Motor neuron (in vitro differentiated cells): ENCODE data around the gene RFX8. TPM values are rescaled to one million over a fixed set of nuclear protein-coding genes. Genes with fewer than 3 reads are reported as not detected.

ENCODE experiments used
- ATAC-seq, 8 experiments: fragments of 200-7000 bp; cut with Tn5 transposase; replicated peaks in 6 of 8; 2 replicates each; pipeline ENCODE4 v1.8.0; 2021; ENCODE audit warnings: mild to moderate bottlenecking in 8 of 8, moderate library complexity in 8 of 8
- H3K27ac ChIP-seq, 2 donors: fragments of 250-450 bp; sonication (Bioruptor Pico); 2 replicates each; pipeline ENCODE4 v1.9.0; 2021; ENCODE audit warnings: antibody characterized with exemption in 2 of 2, mild to moderate bottlenecking in 2 of 2, moderate library complexity in 1 of 2
- H3K4me1 ChIP-seq, 2 donors: fragments of 250-450 bp; sonication (Bioruptor Pico); replicated peaks in 1 of 2; 2 replicates each; pipeline ENCODE4 v1.6.1; 2021; ENCODE audit warnings: antibody characterized with exemption in 2 of 2, mild to moderate bottlenecking in 2 of 2, moderate library complexity in 1 of 2
- H3K4me3 ChIP-seq, 5 donors: fragments of 250-450 bp; sonication (Bioruptor Pico); 2 replicates each; pipeline ENCODE4 v1.9.0; 2021; ENCODE audit warnings: antibody characterized with exemption in 5 of 5, mild to moderate bottlenecking in 5 of 5, moderate library complexity in 4 of 5
- WGBS, 10 experiments: fragments of 450-650 bp; shearing (Covaris generic); methylation state at CpG; one replicate each; pipeline ENCODE4 v1.0.0; 2022; 5-methylcytosine and 5-hydroxymethylcytosine counted together
- in situ Hi-C, 9 experiments: fragments of 400-800 bp; cut with MboI; loops; one replicate each; pipeline ENCODE4 v1.15.0; 2021; ENCODE audit warnings: low sequenced_read_pairs in 9 of 9, low pct_unique_long_range_greater_than_20kb in 2 of 9; ENCODE audit not compliant: unreplicated experiment in 9 of 9
- total RNA-seq, 8 experiments: library from RNA; unstranded; fragments of 300-600 nt; gene quantifications; 2 replicates each; pipeline versions ENCODE4 v1.2.3 to v1.2.4, GENCODE V29; 2022

Gene RFX8
- total RNA-seq, 8 experiments from 2014 or later, result 0.14 to 0.27 (median 0.23) TPM; not detected in 4

- H3K4me1 ChIP-seq, result peaks cover 34 to 41% of the 10 kb centered on the region in 2 donors
- peak overlapping the region; percentile 57 to 71 for H3K27ac ChIP-seq
- in situ Hi-C loops, result no loop called here
- WGBS, 10 experiments, result 70 to 100% (median 88%) methylated on average over 1 to 9 of the region's 9 CpGs; no CpG with 5 or more reads in 3 of the 10 experiments
- no peak overlapping the region for H3K4me3 ChIP-seq
- ATAC-seq, result peak in 5 of 8 experiments; percentile 8 to 32 (median 19)
Observed at GRCh38 chr2:101479810-101480209, 4.9 kb upstream of the RFX8 start.

- in situ Hi-C loops, result no loop called here
Observed at GRCh38 chr2:101479328-101479727, 4.4 kb upstream of the RFX8 start.

GRCh38 chr2:101478181-101479001 is 3.5 kb upstream of the RFX8 start:
- WGBS, 10 experiments, result 50 to 100% (median 72%) methylated on average over 1 to 2 of the region's 2 CpGs; no CpG with 5 or more reads in 3 of the 10 experiments
- in situ Hi-C loops, result no loop called here
- ATAC-seq, result peak in 3 of 8 experiments; percentile 4 to 34 (median 6)

More at GRCh38 chr2:101479328-101479727, 4.4 kb upstream of the RFX8 start:
- ATAC-seq, result peak in 5 of 8 experiments; percentile 63 to 83 (median 68)
- WGBS, 10 experiments, result 0 to 9% (median 0%) methylated on average over 1 to 4 of the region's 4 CpGs; no CpG with 5 or more reads in 3 of the 10 experiments
- Histone ChIP-seq H3K27ac (peak overlapping the region; percentile 57 to 71), H3K4me1 (peaks cover 37 to 41% of the 10 kb centered on the region in 2 donors), H3K4me3 (no peak overlapping the region)

GRCh38 chr2:101477556-101477955 is 2.6 kb upstream of the RFX8 start:
- Histone ChIP-seq H3K27ac (peak overlapping the region; percentile 78 to 79), H3K4me1 (peaks cover 44 to 52% of the 10 kb centered on the region in 2 donors), H3K4me3 (no peak overlapping the region)
- 40 to 100% (median 69%) methylated on average over 2 of the region's 2 CpGs; no CpG with 5 or more reads in 4 of the 10 experiments for WGBS, 10 experiments
- in situ Hi-C loops, result no loop called here
- ATAC-seq, result peak in 5 of 8 experiments; percentile 31 to 76 (median 52)

More at GRCh38 chr2:101478181-101479001, 3.5 kb upstream of the RFX8 start:
- Histone ChIP-seq H3K4me1 (peaks cover 44 to 51% of the 10 kb centered on the region in 2 donors), H3K27ac (peak overlapping the region; percentile 57 to 62), H3K4me3 (no peak overlapping the region)

DNA sequence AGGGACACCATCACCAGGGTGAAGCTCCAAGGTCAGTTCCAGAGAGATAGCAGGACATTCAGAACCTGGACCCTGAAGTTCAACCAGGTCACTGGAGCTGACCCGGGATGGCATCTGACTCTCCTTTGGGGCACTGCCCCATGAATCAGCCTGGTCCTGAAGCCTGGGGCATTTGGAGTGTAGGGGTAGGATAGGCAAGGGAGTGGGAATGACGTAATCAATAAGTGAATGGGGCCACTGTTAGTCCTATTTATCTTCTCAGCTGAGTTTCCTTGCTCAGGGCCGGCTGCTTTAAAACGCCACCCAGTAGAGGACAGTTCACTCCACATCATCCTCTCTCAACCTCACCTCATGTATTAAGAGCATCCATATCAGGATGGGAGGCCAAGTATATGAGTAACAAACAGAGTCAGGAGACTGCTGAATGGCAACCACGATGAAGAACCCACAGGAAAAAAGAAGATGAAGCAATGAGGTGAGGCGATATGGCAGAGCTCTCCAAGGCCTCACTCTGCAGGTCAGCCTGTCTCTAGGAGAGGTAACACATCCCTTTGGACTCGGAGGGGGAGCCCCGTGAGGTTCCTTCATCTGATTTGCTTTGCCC is 1.8 kb upstream of the RFX8 start:
- Histone ChIP-seq H3K27ac (peak overlapping the region; percentile 78 to 79), H3K4me3 (no peak overlapping the region), H3K4me1 (peaks cover 44 to 52% of the 10 kb centered on the region in 2 donors)
- in situ Hi-C loops, result no loop called here
- WGBS, 10 experiments, result 78 to 100% (median 91%) methylated on average over 1 to 5 of the region's 8 CpGs; no CpG with 5 or more reads in 5 of the 10 experiments
- ATAC-seq, result no peak

GRCh38 chr2:101473911-101474701 is 806 bp downstream of the RFX8 start:
- H3K4me3 ChIP-seq, result peak overlapping the region; percentile 0 to 23 (median 15)
- in situ Hi-C loops, result no loop called here
- peak overlapping the region in 1 of 2 donors; percentile 50 for H3K27ac ChIP-seq
- ATAC-seq, result peak; percentile 73 to 91 (median 82)
- peaks cover 36 to 41% of the 10 kb centered on the region in 2 donors for H3K4me1 ChIP-seq
- 0 to 22% (median 11%) methylated on average over 5 to 10 of the region's 92 CpGs; no CpG with 5 or more reads in 6 of the 10 experiments for WGBS, 10 experiments

- peak overlapping the region in 1 of 5 donors; percentile 23 for H3K4me3 ChIP-seq
- no peak for ATAC-seq
- in situ Hi-C loops, result no loop called here
- 0 to 100% (median 68%) methylated on average over 1 to 3 of the region's 3 CpGs; no CpG with 5 or more reads in 1 of the 10 experiments for WGBS, 10 experiments
- no peak overlapping the region for H3K27ac ChIP-seq
- peaks cover 31 to 35% of the 10 kb centered on the region in 2 donors for H3K4me1 ChIP-seq
Observed at GRCh38 chr2:101473591-101473910, 1.4 kb downstream of the RFX8 start.

- Histone ChIP-seq H3K4me3 (no peak overlapping the region), H3K27ac (no peak overlapping the region), H3K4me1 (peaks cover 10 to 16% of the 10 kb centered on the region in 2 donors)
- no peak for ATAC-seq
- in situ Hi-C loops, result no loop called here
- WGBS, 10 experiments, result 40 to 100% (median 95%) methylated on average over 1 to 4 of the region's 4 CpGs; no CpG with 5 or more reads in 1 of the 10 experiments
Observed at GRCh38 chr2:101469863-101470262, 5.0 kb downstream of the RFX8 start.

- 36 to 100% (median 65%) methylated on average over 1 to 4 of the region's 4 CpGs; no CpG with 5 or more reads in 4 of the 10 experiments for WGBS, 10 experiments
- Histone ChIP-seq H3K4me3 (no peak overlapping the region), H3K4me1 (peaks cover 0 to 4% of the 10 kb centered on the region in 2 donors), H3K27ac (no peak overlapping the region)
- in situ Hi-C loops, result no loop called here
- peak in 1 of 8 experiments; percentile 62 for ATAC-seq
Observed at GRCh38 chr2:101467306-101467705, 7.6 kb downstream of the RFX8 start.

- no peak for ATAC-seq
- H3K27ac ChIP-seq, result no peak overlapping the region
- peaks cover 0 to 4% of the 10 kb centered on the region in 2 donors for H3K4me1 ChIP-seq
- H3K4me3 ChIP-seq, result no peak overlapping the region
- in situ Hi-C loops, result no loop called here
- 82 to 100% (median 100%) methylated on average over 1 to 2 of the region's 3 CpGs; no CpG with 5 or more reads in 2 of the 10 experiments for WGBS, 10 experiments
Observed at GRCh38 chr2:101466426-101466825, 8.5 kb downstream of the RFX8 start.

DNA sequence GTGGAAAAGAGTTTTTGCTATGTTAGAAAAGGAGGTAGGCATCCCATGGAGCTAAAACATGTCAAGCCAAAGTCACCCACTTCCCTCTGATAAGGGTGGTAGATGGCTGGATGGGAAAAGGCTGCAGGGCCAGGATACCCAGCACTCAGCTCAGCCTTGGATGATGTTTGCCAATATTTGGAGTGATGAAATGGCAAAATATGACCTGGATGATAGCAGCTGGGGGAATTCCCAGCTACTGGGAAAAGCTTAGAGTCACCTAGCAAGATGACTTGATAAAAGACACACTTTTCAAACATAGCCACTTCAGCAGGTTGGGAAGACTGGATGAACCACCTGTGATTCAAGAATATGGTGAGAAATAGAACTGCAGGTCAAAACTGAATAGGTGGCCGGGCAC is 10.1 kb downstream of the RFX8 start:
- WGBS, 10 experiments, result 80 to 100% (median 93%) methylated on average over 1 of the region's 1 CpG; no CpG with 5 or more reads in 6 of the 10 experiments
- in situ Hi-C loops, result no loop called here
- Histone ChIP-seq H3K27ac (no peak overlapping the region), H3K4me1 (peaks cover 0 to 4% of the 10 kb centered on the region in 2 donors), H3K4me3 (no peak overlapping the region)
- ATAC-seq, result no peak

DNA sequence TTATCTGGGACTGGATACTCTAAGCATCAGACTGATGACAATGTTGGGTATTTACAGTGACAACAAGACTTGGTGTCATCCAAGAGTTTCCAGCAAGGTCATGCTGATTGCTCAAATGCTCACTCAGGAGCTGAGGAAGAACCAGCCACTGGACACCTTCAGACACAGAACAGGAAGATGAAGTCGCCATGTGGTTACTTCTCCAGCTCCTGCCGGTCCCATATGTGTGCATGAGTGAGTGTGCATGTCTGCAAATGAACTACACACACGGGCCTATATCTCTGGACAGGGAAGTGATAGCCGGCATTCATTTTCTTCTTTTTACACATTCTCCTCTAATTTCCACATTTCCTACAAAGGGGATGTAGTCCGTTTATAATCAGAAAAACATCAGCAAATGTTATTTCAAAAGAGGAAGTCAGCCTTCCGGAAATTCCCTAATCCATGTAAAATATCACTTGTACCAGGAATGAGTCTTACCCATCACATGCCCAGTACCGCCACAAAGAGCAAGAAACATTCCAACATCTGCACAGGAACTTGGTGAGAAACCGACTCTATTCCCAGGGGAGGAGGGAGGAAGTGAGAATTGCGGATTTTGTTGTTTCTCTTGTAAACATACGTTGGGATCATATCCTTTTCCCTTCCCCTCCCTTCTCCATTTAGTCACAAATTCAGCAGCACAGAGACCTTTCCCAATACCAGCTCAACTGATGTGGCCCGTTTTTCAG is 10.8 kb downstream of the RFX8 start:
- 3 to 100% (median 67%) methylated on average over 1 to 9 of the region's 11 CpGs for WGBS, 10 experiments
- peak in 3 of 8 experiments; percentile 24 to 72 (median 65) for ATAC-seq
- H3K4me1 ChIP-seq, result peaks cover 0 to 4% of the 10 kb centered on the region in 2 donors
- H3K27ac ChIP-seq, result no peak overlapping the region
- no peak overlapping the region for H3K4me3 ChIP-seq
- in situ Hi-C loops, result no loop called here
